HCT116 (cell line): ENCODE results near the gene TMSB10. TPM values are rescaled to one million over a fixed set of nuclear protein-coding genes. Genes with fewer than 3 reads are reported as not detected.

Source experiments
- ATAC-seq: fragments of 200-7000 bp; cut with Tn5 transposase; 2 replicates; pipeline ENCODE4 v1.9.1; 2020; ENCODE audit warnings: mild to moderate bottlenecking, moderate library complexity
- BruUV-seq: library from RNA; stranded (reverse); fragments of 400-500 nt; replicated peaks from 2 replicates; lab custom pipeline; 2021; lab: Mats Ljungman, UMichigan
- CTCF ChIA-PET: fragments of 300-600 bp; sonication (Branson Sonifier 250); formaldehyde crosslinking; loops from one replicate; lab custom pipeline; 2021; ENCODE audit warnings: antibody characterized with exemption; lab: Charles Lee
- POLR2A ChIA-PET: fragments of 300-600, 350-600 bp; sonication (Branson Sonifier 250); formaldehyde crosslinking; loops from one replicate; lab custom pipeline; 2021; ENCODE audit warnings: antibody characterized with exemption; lab: Charles Lee
- RAD21 ChIA-PET, 2 experiments: fragments of 300-600 bp; sonication (Branson Sonifier 250); formaldehyde crosslinking; loops; one replicate each; lab custom pipeline; 2023; ENCODE audit warnings: low total read pairs in 2 of 2; ENCODE audit not compliant: uncharacterized antibody in 2 of 2, unreplicated experiment in 2 of 2, low non-redundant PET in 1 of 2; lab: Charles Lee
- DNase-seq: peaks from one replicate; pipeline ENCODE4 v3.0.0-alpha.2; 2010; ENCODE audit warnings: low read depth, low spot score
- H2AFZ ChIP-seq: fragments of 200-600 bp; shearing (Covaris generic), sonication (generic); 2 replicates; pipeline ENCODE4 v1.6.1; 2017; ENCODE audit warnings: low read depth, mixed run types, mixed read lengths, antibody characterized with exemption, low read length; ENCODE audit not compliant: poor library complexity, severe bottlenecking
- H3K27ac ChIP-seq: 2 replicates; pipeline ENCODE4 v1.5.1; 2012; ENCODE audit warnings: low read depth, low read length
- H3K27me3 ChIP-seq: fragments of 200-600 bp; sonication (generic); 2 replicates; pipeline ENCODE4 v1.6.1; 2016; ENCODE audit warnings: mixed run types, low read length, mixed read lengths; ENCODE audit not compliant: insufficient read depth
- H3K36me3 ChIP-seq, 2 experiments: fragments of 200-500 bp in 1 of 2; fragments of 200-600 bp in 1 of 2; sonication (Bioruptor generic) in 1 of 2; sonication (generic) in 1 of 2; 2 replicates each; pipeline versions ENCODE4 v1.5.1 to v1.6.1; 2014 to 2016; ENCODE audit warnings: low read length in 2 of 2, inconsistent platforms in 1 of 2, mixed read lengths in 1 of 2, mixed run types in 1 of 2; ENCODE audit not compliant: insufficient read depth in 2 of 2, control insufficient read depth in 1 of 2
- H3K4me1 ChIP-seq, 2 experiments: fragments of 200-600 bp in 1 of 2; sonication (generic) in 1 of 2; 2 replicates each; pipeline versions ENCODE4 v1.5.1 to v1.6.1; 2012 to 2017; ENCODE audit warnings: low read length in 2 of 2, inconsistent platforms in 1 of 2, mild to moderate bottlenecking in 1 of 2, mixed read lengths in 1 of 2, mixed run types in 1 of 2, moderate library complexity in 1 of 2; ENCODE audit not compliant: insufficient read depth in 2 of 2, control insufficient read depth in 1 of 2
- H3K4me2 ChIP-seq: fragments of 200-600 bp; sonication (generic); 2 replicates; pipeline ENCODE4 v1.6.1; 2017; ENCODE audit warnings: mixed run types, low read length, mixed read lengths
- H3K4me3 ChIP-seq, 2 experiments: fragments of 200-600 bp in 1 of 2; sonication (generic) in 1 of 2; replicated peaks in 1 of 2; 2 replicates each; pipeline ENCODE4 v1.5.1; 2011 to 2016; ENCODE audit warnings: low read length in 2 of 2, control low read depth in 1 of 2, low read depth in 1 of 2, mild to moderate bottlenecking in 1 of 2, mixed read lengths in 1 of 2, mixed run types in 1 of 2
- H3K79me2 ChIP-seq: fragments of 200-600 bp; sonication (generic); 2 replicates; pipeline ENCODE4 v1.6.1; 2017; ENCODE audit warnings: mild to moderate bottlenecking, mixed run types, low read length, moderate library complexity, mixed read lengths; ENCODE audit not compliant: insufficient read depth
- H3K9ac ChIP-seq: fragments of 200-600 bp; sonication (generic); 2 replicates; pipeline ENCODE4 v1.6.1; 2016; ENCODE audit warnings: low read length, mixed read lengths
- H3K9me2 ChIP-seq: fragments of 200-600 bp; sonication (generic), shearing (Covaris generic); 2 replicates; pipeline ENCODE4 v1.6.1; 2017; ENCODE audit warnings: mixed run types, mild to moderate bottlenecking, moderate library complexity; ENCODE audit not compliant: insufficient read depth
- H3K9me3 ChIP-seq, 2 experiments: fragments of 200-500 bp in 1 of 2; fragments of 200-600 bp in 1 of 2; sonication (Bioruptor generic) in 1 of 2; sonication (generic) in 1 of 2; 2 replicates each; pipeline ENCODE4 v1.6.1; 2014 to 2017; ENCODE audit warnings: low read length in 2 of 2, mixed read lengths in 2 of 2, inconsistent platforms in 1 of 2, low read depth in 1 of 2, mild to moderate bottlenecking in 1 of 2, mixed run types in 1 of 2, moderate library complexity in 1 of 2; ENCODE audit not compliant: control insufficient read depth in 1 of 2, insufficient read depth in 1 of 2
- H4K20me1 ChIP-seq: fragments of 200-600 bp; sonication (generic), shearing (Covaris generic); 2 replicates; pipeline ENCODE4 v1.6.1; 2017; ENCODE audit warnings: mixed run types, mild to moderate bottlenecking, moderate library complexity; ENCODE audit not compliant: insufficient read depth
- ATF3 ChIP-seq: IDR thresholded peaks from 2 replicates; pipeline ENCODE4 v1.6.1; 2012
- CBX3 ChIP-seq: IDR thresholded peaks from 2 replicates; pipeline ENCODE4 v1.6.1; 2012; ENCODE audit warnings: low read depth
- CTCF ChIP-seq, 3 experiments: fragments of 200-600 bp in 1 of 3; sonication (generic) in 1 of 3; IDR thresholded peaks in 2 of 3; conservative IDR thresholded peaks in 1 of 3; 2 replicates each; pipeline ENCODE4 v1.5.1; 2012 to 2017; ENCODE audit warnings: low read depth in 2 of 3, low read length in 2 of 3, antibody characterized with exemption in 1 of 3, borderline replicate concordance in 1 of 3, control low read depth in 1 of 3, mild to moderate bottlenecking in 1 of 3, mixed read lengths in 1 of 3, mixed run types in 1 of 3, moderate library complexity in 1 of 3; ENCODE audit not compliant: insufficient read depth in 1 of 3
- ELF1 ChIP-seq: IDR thresholded peaks from 2 replicates; pipeline ENCODE4 v1.6.1; 2012; ENCODE audit warnings: low read depth, borderline replicate concordance
- FOSL1 ChIP-seq: IDR thresholded peaks from 2 replicates; pipeline ENCODE4 v1.6.1; 2012; ENCODE audit warnings: low read depth
- POLR2A ChIP-seq: IDR thresholded peaks from 2 replicates; pipeline ENCODE4 v1.7.0; 2011; ENCODE audit warnings: borderline replicate concordance; ENCODE audit not compliant: insufficient read depth, insufficient read length; ENCODE audit errors: extremely low read depth
- SRF ChIP-seq: IDR thresholded peaks from 2 replicates; pipeline ENCODE4 v1.6.1; 2012; ENCODE audit warnings: low read depth
- TCF7L2 ChIP-seq: IDR thresholded peaks from 2 replicates; pipeline ENCODE4 v1.7.0; 2011; ENCODE audit warnings: borderline replicate concordance, inconsistent platforms; ENCODE audit not compliant: insufficient read depth, insufficient read length; ENCODE audit errors: extremely low read depth
- YY1 ChIP-seq: IDR thresholded peaks from 2 replicates; pipeline ENCODE4 v1.6.1; 2011; ENCODE audit warnings: low read length, low read depth, moderate library complexity, mild to moderate bottlenecking; ENCODE audit not compliant: insufficient replicate concordance; ENCODE audit errors: extremely low read depth
- ZBTB33 ChIP-seq: IDR thresholded peaks from 2 replicates; pipeline ENCODE4 v1.6.1; 2011; ENCODE audit warnings: mild to moderate bottlenecking, low read length, moderate library complexity; ENCODE audit not compliant: insufficient replicate concordance; ENCODE audit errors: extremely low read depth
- ZFX ChIP-seq: fragments of 450-650 bp; IDR thresholded peaks from 2 replicates; pipeline ENCODE4 v1.6.1; 2017
- ZNF274 ChIP-seq: fragments of 200-500 bp; sonication (Bioruptor generic); IDR thresholded peaks from 2 replicates; pipeline ENCODE4 v1.6.1; 2014; ENCODE audit warnings: mild to moderate bottlenecking, low read depth, low read length, inconsistent platforms
- intact Hi-C: fragments of 100-400 bp; cut with micrococcal nuclease; formaldehyde crosslinking; loops from 2 replicates; pipeline ENCODE4 v1.10.0; 2022
- total RNA-seq: library from RNA; stranded (reverse); gene quantifications from one replicate; pipeline ENCODE4 v1.2.1, GENCODE V29; 2021; ENCODE audit not compliant: unreplicated experiment

Gene TMSB10
- total RNA-seq, 1 experiment from 2014 or later: 2,677 TPM

GRCh38 chr2:84876369-84876768 lies 29.1 kb upstream of the TMSB10 start:
- no peaks in the 10 kb centered on the region for H3K79me2 ChIP-seq
- no peak overlapping the region for H3K4me3 ChIP-seq
- no TSS peak for BruUV-seq
- no peak overlapping the region for H3K27ac ChIP-seq
- no peaks in the 10 kb centered on the region for H3K9me3 ChIP-seq
- H4K20me1 ChIP-seq: no peaks in the 10 kb centered on the region
- H3K4me2 ChIP-seq: no peak overlapping the region
- DNase-seq (no peak), ATAC-seq (no peak)
- intact Hi-C loops: no loop called here
- no peak overlapping the region for H2AFZ ChIP-seq
- TF ChIP-seq ZFX (no peak), CBX3 (no peak), CTCF (IDR thresholded peaks at IDR 0.05 in 2 of 3, conservative IDR thresholded peaks at IDR 0.05 in 1 of 3; ENCODE audit: borderline replicate concordance in 1 of 3, insufficient read depth in 1 of 3, low read depth in 2 of 3, low read length in 2 of 3) (no peak), ZNF274 (no peak), POLR2A (no peak), ELF1 (no peak)
- no peaks in the 10 kb centered on the region for H3K36me3 ChIP-seq
- H3K27me3 ChIP-seq: no peaks in the 10 kb centered on the region; the same call in 1 of the 2 replicates
- CTCF ChIA-PET: interaction anchor here (0.7 kb wide), 1 partner anchor 49 kb away, joined by 3 read pairs; no protein-coding TSS in a partner anchor
- no peaks in the 10 kb centered on the region for H3K9me2 ChIP-seq
- H3K4me1 ChIP-seq: peaks cover 0 to 13% of the 10 kb centered on the region in 2 experiments; a peak in 2 of 4 replicates
- RAD21 ChIA-PET: no interaction called here
- POLR2A ChIA-PET: no interaction called here
- H3K9ac ChIP-seq: no peak overlapping the region

GRCh38 chr2:84878459-84878858 lies 27.0 kb upstream of the TMSB10 start:
- H3K9ac ChIP-seq: no peak overlapping the region

More at GRCh38 chr2:84878459-84878858, 27.0 kb upstream of the TMSB10 start:
- H3K4me1 ChIP-seq: peaks cover 5 to 24% of the 10 kb centered on the region in 2 experiments; a peak in 3 of 4 replicates
- RAD21 ChIA-PET: no interaction called here
- H4K20me1 ChIP-seq: no peaks in the 10 kb centered on the region
- H3K36me3 ChIP-seq: no peaks in the 10 kb centered on the region
- no peak overlapping the region for H2AFZ ChIP-seq
- intact Hi-C loops: no loop called here
- H3K4me3 ChIP-seq: no peak overlapping the region
- POLR2A ChIA-PET: no interaction called here
- TF ChIP-seq FOSL1: no peak
- TF ChIP-seq TCF7L2: no peak
- TF ChIP-seq ATF3: no peak
- no peak for TF ChIP-seq ZFX
- TF ChIP-seq SRF: no peak
- TF ChIP-seq YY1: no peak
- no peak for TF ChIP-seq ZBTB33
- no peaks in the 10 kb centered on the region for H3K79me2 ChIP-seq
- no peak overlapping the region for H3K27ac ChIP-seq
- ATAC-seq: no peak
- no peaks in the 10 kb centered on the region for H3K9me3 ChIP-seq
- BruUV-seq: no TSS peak
- DNase-seq: no peak
- H3K27me3 ChIP-seq: no peaks in the 10 kb centered on the region; the same call in 1 of the 2 replicates
- no peaks in the 10 kb centered on the region for H3K9me2 ChIP-seq
- CTCF ChIA-PET: no interaction called here
- H3K4me2 ChIP-seq: no peak overlapping the region
